PFSK-1 (cell line): ENCODE measurements around the gene RAD23B.

ENCODE experiments used
- POLR2AphosphoS5 ChIP-seq: IDR thresholded peaks from 2 replicates; pipeline ENCODE4 v1.6.1; 2012; ENCODE audit warnings: low read depth, mild to moderate bottlenecking, control low read depth, low read length, moderate library complexity
- REST ChIP-seq, 2 experiments: IDR thresholded peaks; 2 replicates each; pipeline versions ENCODE4 v1.6.1 to v1.8.0; 2011 to 2012; ENCODE audit warnings: low read depth in 2 of 2, low read length in 2 of 2, control low read depth in 1 of 2, inconsistent platforms in 1 of 2, mild to moderate bottlenecking in 1 of 2, moderate library complexity in 1 of 2; ENCODE audit not compliant: insufficient read depth in 1 of 2
- SIN3A ChIP-seq: IDR thresholded peaks from 2 replicates; pipeline ENCODE4 v1.6.1; 2012; ENCODE audit warnings: mild to moderate bottlenecking, low read length, moderate library complexity, borderline replicate concordance; ENCODE audit not compliant: insufficient read depth
- TAF1 ChIP-seq: IDR thresholded peaks from 2 replicates; pipeline ENCODE4 v1.6.1; 2012; ENCODE audit warnings: low read length, control low read depth, borderline replicate concordance; ENCODE audit not compliant: insufficient read depth

- no peak for TF ChIP-seq POLR2AphosphoS5
- no peak for TF ChIP-seq TAF1
- TF ChIP-seq REST (IDR thresholded peaks at IDR 0.05; ENCODE audit: insufficient read depth in 1 of 2, low read depth in 2 of 2, low read length in 2 of 2): no peak
- no peak for TF ChIP-seq SIN3A
Measured at GRCh38 chr9:107333363-107333762, 50.3 kb downstream of the RAD23B start.
